G401 (cell line): ENCODE data around the gene SPOCD1. TPM values are rescaled to one million over a fixed set of nuclear protein-coding genes. Genes with fewer than 3 reads are reported as not detected.
"Not testable (repeated sequence)": the region's sequence is repeated elsewhere in the genome, so short reads cannot be mapped to it uniquely, and the experiment has no call there.

Source experiments
- DNase-seq: peaks from one replicate; pipeline ENCODE4 v3.0.0-alpha.2; 2015; ENCODE audit warnings: low spot score
- in situ Hi-C: cut with HindIII; loops from 2 replicates; pipeline ENCODE4 v1.10.0; 2016; ENCODE audit warnings: low sequenced_read_pairs, mixed read lengths
- total RNA-seq: library from RNA; depleted of rRNA; stranded (reverse); fragments of >200 nt; shearing (Covaris generic); gene quantifications from 2 replicates; pipeline ENCODE4 v1.2.3, GENCODE V29; 2014

The SPOCD1 gene
- total RNA-seq, 1 experiment from 2014 or later: 25.3 TPM

GRCh38 chr1:31831397-31832378 is 15.9 kb upstream of the SPOCD1 start:
- in situ Hi-C loops: no loop called here
- no peak for DNase-seq

- DNase-seq: no peak
- in situ Hi-C loops: no loop called here
These were observed 14.7 kb upstream of the SPOCD1 start for GRCh38 chr1:31830511-31830910.

GRCh38 chr1:31830065-31830464 is 14.2 kb upstream of the SPOCD1 start:
- in situ Hi-C loops: no loop called here
- no peak for DNase-seq

GRCh38 chr1:31828926-31829690 is 13.3 kb upstream of the SPOCD1 start:
- in situ Hi-C loops: no loop called here
- no peak for DNase-seq

GRCh38 chr1:31828341-31828740 is 12.5 kb upstream of the SPOCD1 start:
- in situ Hi-C loops: no loop called here

GRCh38 chr1:31823780-31824179 is 8.0 kb upstream of the SPOCD1 start:
- in situ Hi-C loops: no loop called here

More at GRCh38 chr1:31828341-31828740, 12.5 kb upstream of the SPOCD1 start:
- no peak for DNase-seq

GRCh38 chr1:31822766-31823165 is 6.9 kb upstream of the SPOCD1 start:
- no peak for DNase-seq
- in situ Hi-C loops: no loop called here

More at GRCh38 chr1:31823780-31824179, 8.0 kb upstream of the SPOCD1 start:
- DNase-seq: no peak

GRCh38 chr1:31820196-31820595 is 4.4 kb upstream of the SPOCD1 start:
- not testable (repeated sequence) for DNase-seq

GRCh38 chr1:31818206-31818605 is 2.4 kb upstream of the SPOCD1 start:
- no peak for DNase-seq
- in situ Hi-C loops: no loop called here

More at GRCh38 chr1:31820196-31820595, 4.4 kb upstream of the SPOCD1 start:
- in situ Hi-C loops: not testable (repeated sequence)

- in situ Hi-C loops, DNase-seq: not testable (repeated sequence)
These were observed 1.1 kb upstream of the SPOCD1 start for GRCh38 chr1:31816947-31817346.

- DNase-seq, in situ Hi-C loops: not testable (repeated sequence)
These were observed 679 bp upstream of the SPOCD1 start for GRCh38 chr1:31816501-31816900.

GRCh38 chr1:31815307-31815645 is 546 bp downstream of the SPOCD1 start:
- DNase-seq: no peak
- in situ Hi-C loops: no loop called here

GRCh38 chr1:31814631-31815306 is 1.1 kb downstream of the SPOCD1 start:
- in situ Hi-C loops: no loop called here
- peak; percentile 51 for DNase-seq

- DNase-seq: peak; percentile 60
- in situ Hi-C loops: no loop called here
These were observed 1.7 kb downstream of the SPOCD1 start for GRCh38 chr1:31814041-31814511.

GRCh38 chr1:31812158-31812829 is 3.5 kb downstream of the SPOCD1 start:
- no peak for DNase-seq
- in situ Hi-C loops: no loop called here

GRCh38 chr1:31811605-31812004 is 4.2 kb downstream of the SPOCD1 start:
- DNase-seq: peak; percentile 50
- in situ Hi-C loops: no loop called here

- in situ Hi-C loops: no loop called here
- no peak for DNase-seq
These were observed 6.1 kb downstream of the SPOCD1 start for GRCh38 chr1:31809698-31810097.

- DNase-seq: no peak
- in situ Hi-C loops: no loop called here
These were observed 8.4 kb downstream of the SPOCD1 start for GRCh38 chr1:31807273-31808048.
